Adipocyte (in vitro differentiated cells): Measurements from ENCODE around the gene OVOL1.

Experiments
- DNase-seq: peaks from one replicate; pipeline ENCODE4 v3.0.0-alpha.2; 2015; ENCODE audit warnings: low read depth
- H3K27me3 ChIP-seq: replicated peaks from 2 replicates; pipeline ENCODE4 v1.7.0; 2013; ENCODE audit warnings: mild to moderate bottlenecking, low read length, moderate library complexity; ENCODE audit not compliant: control insufficient read depth, insufficient read depth
- H3K36me3 ChIP-seq: 2 replicates; pipeline ENCODE4 v1.7.0; 2013; ENCODE audit warnings: low read length, mild to moderate bottlenecking, moderate library complexity; ENCODE audit not compliant: control insufficient read depth, insufficient read depth, severe bottlenecking
- H3K4me1 ChIP-seq: 2 replicates; pipeline ENCODE4 v1.7.0; 2013; ENCODE audit warnings: mild to moderate bottlenecking, low read length, moderate library complexity; ENCODE audit not compliant: control insufficient read depth, insufficient read depth
- H3K4me3 ChIP-seq: 2 replicates; pipeline ENCODE4 v1.7.0; 2013; ENCODE audit warnings: mild to moderate bottlenecking, low read length, moderate library complexity
- H3K9ac ChIP-seq: 2 replicates; pipeline ENCODE4 v1.7.0; 2013; ENCODE audit warnings: mild to moderate bottlenecking, low read length, moderate library complexity
- H3K9me3 ChIP-seq: 2 replicates; pipeline ENCODE4 v1.7.0; 2013; ENCODE audit warnings: mild to moderate bottlenecking, low read length, moderate library complexity; ENCODE audit not compliant: control insufficient read depth

The OVOL1 gene

GRCh38 chr11:65809496-65809895 lies 22.6 kb downstream of the OVOL1 start:
- Histone ChIP-seq H3K36me3 (no peaks in the 10 kb centered on the region), H3K4me3 (no peak overlapping the region), H3K9ac (no peak overlapping the region), H3K9me3 (no peaks in the 10 kb centered on the region), H3K27me3 (peaks cover 11% of the 10 kb centered on the region), H3K4me1 (peaks cover 34% of the 10 kb centered on the region)
- DNase-seq = no peak

DNA sequence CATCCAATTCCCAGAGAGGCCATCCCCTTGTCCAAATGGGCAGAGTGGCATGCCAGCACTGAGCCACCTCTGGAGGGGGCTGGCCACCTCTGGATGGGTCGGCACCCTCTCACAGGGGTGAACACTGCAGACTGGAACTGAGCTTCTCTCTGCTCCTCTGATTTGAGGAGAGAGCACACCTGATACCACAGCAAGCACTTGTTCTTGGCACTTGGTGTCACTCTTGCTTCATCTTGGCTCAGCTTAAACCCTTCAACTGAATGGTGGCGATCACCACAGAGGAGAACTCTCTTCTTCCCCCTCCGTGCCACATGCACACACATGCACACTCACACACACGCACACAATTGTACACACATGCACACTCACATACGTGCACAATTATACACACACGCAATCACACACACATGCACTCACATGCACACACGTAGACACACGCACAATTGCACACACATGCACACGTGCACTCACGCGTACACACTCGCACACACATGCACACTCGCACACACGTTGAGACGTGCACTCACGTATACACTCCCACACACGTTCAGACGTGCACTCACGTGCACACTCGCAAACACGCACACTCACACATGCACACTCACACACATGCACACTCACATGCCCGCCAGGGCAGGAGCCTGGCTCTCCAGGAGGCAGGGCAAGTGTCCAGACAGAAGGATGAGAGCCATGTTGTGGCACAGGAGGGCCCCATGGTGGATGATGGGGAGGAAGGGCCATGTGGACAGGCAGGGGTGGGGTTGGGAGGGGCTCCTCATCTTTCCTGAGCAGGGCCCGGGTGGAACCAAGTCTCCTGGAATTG lies 23.4 kb downstream of the OVOL1 start:
- no peak for DNase-seq
- Histone ChIP-seq H3K9me3 (no peaks in the 10 kb centered on the region), H3K4me1 (peaks cover 41% of the 10 kb centered on the region), H3K4me3 (no peak overlapping the region), H3K36me3 (no peaks in the 10 kb centered on the region), H3K9ac (no peak overlapping the region), H3K27me3 (peaks cover 11% of the 10 kb centered on the region)

- DNase-seq = no peak
- no peak overlapping the region for H3K4me3 ChIP-seq
- no peak overlapping the region for H3K9ac ChIP-seq
- H3K27me3 ChIP-seq = peaks cover 10% of the 10 kb centered on the region
- peaks cover 44% of the 10 kb centered on the region for H3K4me1 ChIP-seq
- H3K9me3 ChIP-seq = no peaks in the 10 kb centered on the region
- no peaks in the 10 kb centered on the region for H3K36me3 ChIP-seq
Observed at GRCh38 chr11:65811764-65812475, 25.1 kb downstream of the OVOL1 start.

GRCh38 chr11:65814131-65814985 lies 27.5 kb downstream of the OVOL1 start:
- DNase-seq = no peak
- Histone ChIP-seq H3K9me3 (no peaks in the 10 kb centered on the region), H3K4me3 (peak overlapping the region; percentile 13), H3K4me1 (peaks cover 45% of the 10 kb centered on the region), H3K9ac (peak overlapping the region; percentile 37), H3K27me3 (peaks cover 2% of the 10 kb centered on the region), H3K36me3 (no peaks in the 10 kb centered on the region)

DNA sequence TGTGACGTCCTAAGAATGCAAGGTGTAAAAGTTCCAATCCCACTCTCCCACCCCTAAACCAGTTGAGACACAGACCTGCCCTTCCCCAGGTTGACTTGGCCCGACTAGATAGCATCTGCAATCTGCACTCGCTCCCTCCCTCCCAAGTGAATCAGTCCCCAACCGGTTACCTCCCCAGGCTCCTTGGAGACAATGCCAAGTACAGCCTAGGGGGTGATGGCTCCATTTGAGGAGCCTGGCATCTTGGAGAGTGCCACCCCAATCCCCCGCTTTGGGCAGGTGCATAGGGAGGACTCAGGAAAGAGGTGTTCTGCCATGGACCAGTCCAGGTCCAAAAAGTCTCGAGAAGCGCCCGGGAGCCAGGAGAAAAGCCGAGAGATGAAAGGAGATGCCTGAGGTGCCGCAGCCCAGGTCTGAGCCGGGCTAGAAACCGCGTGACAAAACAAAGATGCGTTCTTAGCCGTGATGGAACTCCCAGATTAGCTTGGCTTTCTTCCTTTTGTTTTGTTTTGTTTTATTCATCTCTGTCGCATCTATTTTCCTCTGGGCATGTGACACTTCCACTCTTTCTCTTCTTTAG lies 28.2 kb downstream of the OVOL1 start:
- Histone ChIP-seq H3K9ac (peak overlapping the region; percentile 37), H3K27me3 (no peaks in the 10 kb centered on the region)
- DNase-seq = no peak

GRCh38 chr11:65816696-65817095 lies 29.8 kb downstream of the OVOL1 start:
- H3K27me3 ChIP-seq = no peaks in the 10 kb centered on the region
- no peaks in the 10 kb centered on the region for H3K36me3 ChIP-seq
- H3K4me3 ChIP-seq = peak overlapping the region; percentile 87
- DNase-seq = no peak
- H3K9ac ChIP-seq = no peak overlapping the region
- no peaks in the 10 kb centered on the region for H3K9me3 ChIP-seq
- H3K4me1 ChIP-seq = peaks cover 36% of the 10 kb centered on the region

More for the DNA sequence above, 28.2 kb downstream of the OVOL1 start:
- peaks cover 45% of the 10 kb centered on the region for H3K4me1 ChIP-seq
- peak overlapping the region; percentile 13 for H3K4me3 ChIP-seq
- no peaks in the 10 kb centered on the region for H3K36me3 ChIP-seq
- no peaks in the 10 kb centered on the region for H3K9me3 ChIP-seq

DNA sequence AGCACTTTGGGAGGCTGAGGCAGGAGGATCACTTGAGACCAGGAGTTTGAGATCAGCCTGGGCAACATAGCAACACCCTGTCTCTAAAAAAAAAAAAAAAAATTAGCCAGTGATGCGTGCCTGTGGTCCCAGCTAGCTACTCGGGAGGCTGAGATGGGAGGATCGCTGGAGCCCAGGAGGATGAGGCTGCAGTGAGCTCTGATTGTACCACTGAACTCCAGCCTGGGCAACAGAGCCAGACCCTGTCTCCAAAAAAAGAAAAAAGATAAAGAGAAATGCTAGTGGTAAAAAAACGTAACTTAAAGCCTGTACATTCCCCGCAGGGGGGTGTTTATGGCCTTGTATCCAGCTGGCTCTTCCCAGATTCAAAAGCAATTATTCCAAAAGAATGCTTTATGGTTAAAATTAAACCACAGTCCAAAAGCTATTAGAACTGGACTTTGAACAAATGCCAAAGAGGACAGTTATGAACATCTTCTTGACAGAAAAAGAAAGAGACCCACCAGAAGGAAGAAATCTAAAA lies 30.5 kb downstream of the OVOL1 start:
- Histone ChIP-seq H3K4me3 (peak overlapping the region; percentile 87), H3K9ac (peak overlapping the region; percentile 87), H3K9me3 (no peaks in the 10 kb centered on the region), H3K36me3 (no peaks in the 10 kb centered on the region), H3K27me3 (no peaks in the 10 kb centered on the region), H3K4me1 (peaks cover 30% of the 10 kb centered on the region)
- peak; percentile 27 for DNase-seq

DNA sequence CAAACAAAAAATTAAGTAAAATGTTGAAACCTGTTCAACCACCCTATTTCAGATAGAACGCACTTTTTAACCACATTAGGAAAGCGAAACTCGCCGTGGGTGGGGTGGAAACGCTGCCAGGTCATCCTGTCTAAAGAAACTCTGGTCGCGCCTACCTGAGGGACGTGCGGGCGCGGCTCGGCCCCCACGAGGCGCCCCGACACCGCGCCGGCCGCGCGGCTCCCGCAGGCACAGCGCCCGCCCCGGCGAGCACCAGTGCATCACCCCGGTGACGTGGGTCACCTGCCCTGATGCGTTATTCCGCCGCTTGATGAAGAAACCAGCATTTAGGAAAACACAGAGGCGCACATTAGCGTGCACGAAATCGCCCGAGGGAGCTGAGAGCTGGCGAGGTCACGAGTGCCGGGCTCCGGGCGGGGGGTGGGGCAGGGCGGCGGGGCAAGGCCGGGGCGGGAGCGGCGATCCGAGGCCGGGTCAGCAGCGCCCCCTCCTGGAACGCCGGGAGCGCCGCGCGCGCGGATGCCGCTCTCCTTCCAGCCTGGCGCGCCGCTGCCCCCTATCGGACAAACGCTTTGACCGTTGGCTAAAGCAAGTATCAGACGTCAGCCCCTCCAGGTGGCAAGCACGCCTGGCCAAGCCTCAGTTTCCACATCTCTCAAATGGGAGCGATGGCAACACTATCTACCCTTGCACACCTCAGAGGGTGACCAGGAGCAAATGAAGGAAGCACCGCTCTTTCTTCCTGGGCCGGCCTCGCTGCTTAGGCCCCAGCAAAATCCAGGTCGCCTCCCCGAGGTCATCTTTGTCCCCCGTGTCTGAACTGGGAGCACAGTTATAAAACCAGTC lies 31.2 kb downstream of the OVOL1 start:
- Histone ChIP-seq H3K9me3 (no peaks in the 10 kb centered on the region), H3K4me3 (peak overlapping the region; percentile 87), H3K36me3 (no peaks in the 10 kb centered on the region), H3K27me3 (no peaks in the 10 kb centered on the region), H3K9ac (peak overlapping the region; percentile 87), H3K4me1 (peaks cover 24% of the 10 kb centered on the region)
- peak; percentile 98 for DNase-seq

DNA sequence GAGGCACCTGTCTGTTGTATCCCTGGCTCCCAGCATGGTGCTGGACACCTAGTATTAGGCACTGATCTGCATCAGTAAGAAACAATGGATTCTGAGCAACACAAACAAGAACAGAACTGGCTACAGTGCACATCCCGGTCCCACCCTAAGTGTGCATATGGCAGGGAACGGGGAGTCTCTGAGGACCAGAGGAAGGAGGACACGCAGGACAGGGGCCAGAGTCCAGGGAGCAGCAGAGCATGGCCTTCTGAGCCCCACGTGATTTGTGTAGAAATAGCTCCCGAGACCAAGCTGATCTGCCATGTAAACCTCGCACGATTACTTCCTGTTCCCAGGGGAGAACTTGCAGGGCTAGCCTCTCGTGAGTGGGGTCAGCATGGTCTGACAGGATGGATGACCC lies 34.2 kb downstream of the OVOL1 start:
- H3K4me1 ChIP-seq = peaks cover 4% of the 10 kb centered on the region
- DNase-seq = no peak
- H3K9ac ChIP-seq = no peak overlapping the region
- no peaks in the 10 kb centered on the region for H3K27me3 ChIP-seq
- H3K9me3 ChIP-seq = no peaks in the 10 kb centered on the region
- no peak overlapping the region for H3K4me3 ChIP-seq
- no peaks in the 10 kb centered on the region for H3K36me3 ChIP-seq
